T-cell (primary cell): Measurements from ENCODE around the gene EEF1AKMT2. TPM values are rescaled to one million over a fixed set of nuclear protein-coding genes. Genes with fewer than 3 reads are reported as not detected.

Source experiments
- ATAC-seq, 4 experiments: fragments of 200-7000 bp in 3 of 4; fragments of 150-1000 bp in 1 of 4; cut with Tn5 transposase; replicated peaks in 1 of 4; 1 replicate in 3 of 4; 2 replicates in 1 of 4; pipeline ENCODE4 v1.10.0; 2021; ENCODE audit warnings: moderate library complexity in 3 of 4, mild to moderate bottlenecking in 2 of 4, moderate number of reproducible peaks in 1 of 4
- CTCF ChIA-PET, 2 donors: fragments of 300-600 bp; sonication (Branson Sonifier 250); formaldehyde crosslinking; loops; one replicate each; lab custom pipeline; 2022; ENCODE audit warnings: antibody characterized with exemption in 2 of 2; lab: Charles Lee
- POLR2A ChIA-PET, 2 donors: fragments of 300-600 bp; sonication (Branson Sonifier 250); formaldehyde crosslinking; loops; one replicate each; lab custom pipeline; 2022; ENCODE audit warnings: antibody characterized with exemption in 2 of 2; lab: Charles Lee
- DNase-seq, 35 experiments: peaks; one replicate each; pipeline versions ENCODE4 v3.0.0 to v3.0.0-alpha.2; 2013 to 2023
- H3K27ac ChIP-seq: one replicate; pipeline ENCODE4 v1.5.1; 2013; ENCODE audit warnings: low read length
- H3K27me3 ChIP-seq, 2 experiments: replicated peaks in 1 of 2; 1 replicate in 1 of 2; 2 replicates in 1 of 2; pipeline versions ENCODE4 v1.6.1 to v1.7.0; 2013; ENCODE audit warnings: low read length in 1 of 2, mixed read lengths in 1 of 2; ENCODE audit not compliant: control insufficient read depth in 2 of 2, insufficient read depth in 2 of 2; ENCODE audit errors: extremely low read depth in 1 of 2
- H3K36me3 ChIP-seq, 2 donors: 1 replicate in 1 of 2; 2 replicates in 1 of 2; pipeline versions ENCODE4 v1.6.1 to v1.7.0; 2013; ENCODE audit warnings: low read length in 1 of 2; ENCODE audit not compliant: control insufficient read depth in 2 of 2, insufficient read depth in 1 of 2; ENCODE audit errors: extremely low read depth in 1 of 2
- H3K4me1 ChIP-seq, 2 experiments: 1 replicate in 1 of 2; 2 replicates in 1 of 2; pipeline versions ENCODE4 v1.6.1 to v1.7.0; 2013; ENCODE audit warnings: low read length in 2 of 2, mixed read lengths in 1 of 2; ENCODE audit not compliant: insufficient read depth in 2 of 2, control insufficient read depth in 1 of 2; ENCODE audit errors: extremely low read depth in 1 of 2
- H3K4me3 ChIP-seq, 2 donors: 1 replicate in 1 of 2; 2 replicates in 1 of 2; pipeline versions ENCODE4 v1.5.1 to v1.7.0; 2013; ENCODE audit warnings: mild to moderate bottlenecking in 2 of 2, low read length in 1 of 2, moderate library complexity in 1 of 2; ENCODE audit not compliant: control insufficient read depth in 1 of 2; ENCODE audit errors: extremely low read depth in 1 of 2
- H3K9me3 ChIP-seq: 2 replicates; pipeline ENCODE4 v1.7.0; 2013
- H3K27ac Mint-ChIP-seq, 2 donors: one replicate each; pipeline ENCODE4 v1.8.0; 2020 to 2021; ENCODE audit warnings: mild to moderate bottlenecking in 2 of 2, mixed read lengths in 2 of 2
- H3K27me3 Mint-ChIP-seq, 2 donors: one replicate each; pipeline ENCODE4 v1.8.0; 2021 to 2022; ENCODE audit warnings: mixed read lengths in 2 of 2
- H3K36me3 Mint-ChIP-seq: one replicate; pipeline ENCODE4 v1.8.0; 2021; ENCODE audit warnings: mixed read lengths
- H3K4me1 Mint-ChIP-seq, 3 donors: one replicate each; pipeline ENCODE4 v1.8.0; 2020 to 2022; ENCODE audit warnings: mixed read lengths in 3 of 3, mild to moderate bottlenecking in 1 of 3
- H3K4me3 Mint-ChIP-seq, 3 donors: one replicate each; pipeline ENCODE4 v1.8.0; 2020 to 2022; ENCODE audit warnings: mild to moderate bottlenecking in 3 of 3, mixed read lengths in 3 of 3, moderate library complexity in 3 of 3
- H3K9me3 Mint-ChIP-seq, 3 donors: one replicate each; pipeline ENCODE4 v1.8.0; 2020 to 2022; ENCODE audit warnings: mixed read lengths in 3 of 3
- WGBS: methylation state at CpG from one replicate; pipeline ENCODE4 v1.1.5; 2013; ENCODE audit warnings: missing lambda C conversion rate; ENCODE audit not compliant: insufficient coverage; 5-methylcytosine and 5-hydroxymethylcytosine counted together
- total RNA-seq, 35 experiments: library from RNA in 6 of 35; stranded (reverse) in 6 of 35; fragments of 120-200 nt in 1 of 35; gene quantifications; one replicate each; pipeline versions ENCODE4 v1.2.1 to v1.2.4 and lab custom pipeline; 2013 to 2026

Gene EEF1AKMT2
- total RNA-seq, 5 donors from 2014 or later (not counting 1 experiment from before 2014, with no cell fraction given) = 15.8 to 21.0 (median 18.8) TPM

- H3K4me3 Mint-ChIP-seq = peak overlapping the region in 2 of 3 donors; percentile 46 to 89
- 50% methylated on average over 2 of the region's 6 CpGs for WGBS
- H3K4me1 ChIP-seq = peaks cover 67 to 94% of the 10 kb centered on the region in 2 experiments
- no peaks in the 10 kb centered on the region for H3K27me3 ChIP-seq
- H3K27ac Mint-ChIP-seq = peak overlapping the region; percentile 90 to 96
- no peak overlapping the region for H3K4me3 ChIP-seq
- H3K27ac ChIP-seq = peak overlapping the region; percentile 83
- DNase-seq = peak in 1 of 35 experiments; percentile 8
- ATAC-seq = no peak
- H3K27me3 Mint-ChIP-seq = no peaks in the 10 kb centered on the region
- peaks cover 0 to 3% of the 10 kb centered on the region in 2 donors for H3K36me3 ChIP-seq
- ChIA-PET CTCF (interaction anchor here (0.9 to 4.9 kb wide), 4 partner anchors 15 to 90 kb away, joined by 3 to 132 read pairs (median 30); no protein-coding TSS in a partner anchor), POLR2A (no interaction called here)
- no peaks in the 10 kb centered on the region for H3K36me3 Mint-ChIP-seq
- no peaks in the 10 kb centered on the region for H3K9me3 ChIP-seq
- no peaks in the 10 kb centered on the region for H3K9me3 Mint-ChIP-seq
- peaks cover 92 to 94% (median 93%) of the 10 kb centered on the region in 3 donors for H3K4me1 Mint-ChIP-seq
Measured at GRCh38 chr10:124738441-124738840, 53.2 kb downstream of the EEF1AKMT2 start.

GRCh38 chr10:124737708-124738107 lies 54.0 kb downstream of the EEF1AKMT2 start:
- H3K27ac Mint-ChIP-seq = peak overlapping the region; percentile 65 to 96
- DNase-seq (no peak), ATAC-seq (no peak)
- peak overlapping the region in 1 of 3 donors; percentile 86 for H3K4me3 Mint-ChIP-seq
- Histone ChIP-seq H3K36me3 (peaks cover 0 to 3% of the 10 kb centered on the region in 2 donors), H3K27me3 (no peaks in the 10 kb centered on the region), H3K9me3 (no peaks in the 10 kb centered on the region), H3K4me3 (no peak overlapping the region), H3K4me1 (peaks cover 68 to 98% of the 10 kb centered on the region in 2 experiments), H3K27ac (peak overlapping the region; percentile 1)
- ChIA-PET CTCF (interaction anchor here in 1 of 2 donors (0.9 kb wide), 1 partner anchor 14 kb away, joined by 3 read pairs; no protein-coding TSS in a partner anchor), POLR2A (no interaction called here)
- H3K4me1 Mint-ChIP-seq = peaks cover 98 to 99% (median 98%) of the 10 kb centered on the region in 3 donors
- H3K36me3 Mint-ChIP-seq = peaks cover 4% of the 10 kb centered on the region
- no peaks in the 10 kb centered on the region for H3K27me3 Mint-ChIP-seq
- 71% methylated on average over 2 of the region's 2 CpGs for WGBS
- H3K9me3 Mint-ChIP-seq = no peaks in the 10 kb centered on the region

GRCh38 chr10:124737221-124737620 lies 54.5 kb downstream of the EEF1AKMT2 start:
- H3K9me3 Mint-ChIP-seq = no peaks in the 10 kb centered on the region
- H3K27me3 ChIP-seq = no peaks in the 10 kb centered on the region
- ChIA-PET CTCF (interaction anchor here in 1 of 2 donors (0.7 to 0.9 kb wide), 2 partner anchors 14 to 47 kb away, joined by 3 to 4 read pairs; no protein-coding TSS in a partner anchor), POLR2A (interaction anchor here (0.6 to 0.7 kb wide), 3 partner anchors 46 to 74 kb away, joined by 4 to 9 read pairs (median 4); no protein-coding TSS in a partner anchor)
- peak in 1 of 35 experiments; percentile 18 for DNase-seq
- 75% methylated on average over 3 of the region's 7 CpGs for WGBS
- peak overlapping the region; percentile 1 for H3K27ac ChIP-seq
- no peaks in the 10 kb centered on the region for H3K27me3 Mint-ChIP-seq
- peak overlapping the region; percentile 65 to 96 for H3K27ac Mint-ChIP-seq
- H3K4me1 Mint-ChIP-seq = peaks cover 98 to 99% (median 98%) of the 10 kb centered on the region in 3 donors
- H3K36me3 Mint-ChIP-seq = peaks cover 5% of the 10 kb centered on the region
- H3K4me3 ChIP-seq = no peak overlapping the region
- H3K36me3 ChIP-seq = peaks cover 0 to 5% of the 10 kb centered on the region in 2 donors
- no peak for ATAC-seq
- H3K9me3 ChIP-seq = no peaks in the 10 kb centered on the region
- H3K4me1 ChIP-seq = peaks cover 65 to 98% of the 10 kb centered on the region in 2 experiments
- H3K4me3 Mint-ChIP-seq = peak overlapping the region; percentile 0 to 86 (median 43)

- Histone ChIP-seq H3K27me3 (no peaks in the 10 kb centered on the region), H3K36me3 (peaks cover 0 to 5% of the 10 kb centered on the region in 2 donors), H3K4me1 (peaks cover 61 to 100% of the 10 kb centered on the region in 2 experiments), H3K4me3 (no peak overlapping the region), H3K9me3 (no peaks in the 10 kb centered on the region), H3K27ac (peak overlapping the region; percentile 5)
- H3K27ac Mint-ChIP-seq = peak overlapping the region; percentile 93 to 96
- POLR2A ChIA-PET = interaction anchor here (0.6 to 1.2 kb wide), 4 partner anchors 18 to 73 kb away, joined by 4 to 9 read pairs (median 4); no protein-coding TSS in a partner anchor
- WGBS = 91% methylated on average over 8 of the region's 11 CpGs
- peak overlapping the region; percentile 0 to 86 (median 43) for H3K4me3 Mint-ChIP-seq
- H3K9me3 Mint-ChIP-seq = no peaks in the 10 kb centered on the region
- H3K36me3 Mint-ChIP-seq = peaks cover 8% of the 10 kb centered on the region
- peaks cover 99 to 100% (median 99%) of the 10 kb centered on the region in 3 donors for H3K4me1 Mint-ChIP-seq
- CTCF ChIA-PET = interaction anchor here in 1 of 2 donors (0.7 kb wide), 1 partner anchor 47 kb away, joined by 4 read pairs; no protein-coding TSS in a partner anchor
- DNase-seq (peak in 1 of 35 experiments; percentile 7), ATAC-seq (no peak)
- H3K27me3 Mint-ChIP-seq = no peaks in the 10 kb centered on the region
Measured at GRCh38 chr10:124736491-124737136, 55.1 kb downstream of the EEF1AKMT2 start.

- H3K9me3 Mint-ChIP-seq = no peaks in the 10 kb centered on the region
- no peak overlapping the region for H3K4me3 ChIP-seq
- peak overlapping the region; percentile 90 for H3K27ac ChIP-seq
- CTCF ChIA-PET = interaction anchor here in 1 of 2 donors (7.7 kb wide), 1 partner anchor 18 kb away, joined by 70 read pairs; no protein-coding TSS in a partner anchor
- H3K27me3 ChIP-seq = no peaks in the 10 kb centered on the region
- no peaks in the 10 kb centered on the region for H3K27me3 Mint-ChIP-seq
- peaks cover 97 to 99% (median 98%) of the 10 kb centered on the region in 3 donors for H3K4me1 Mint-ChIP-seq
- ATAC-seq = no peak
- peak overlapping the region; percentile 90 to 93 for H3K27ac Mint-ChIP-seq
- 88% methylated on average over 12 of the region's 15 CpGs for WGBS
- POLR2A ChIA-PET = interaction anchor here in 1 of 2 donors (1.2 kb wide), 1 partner anchor 17 kb away, joined by 4 read pairs; no protein-coding TSS in a partner anchor
- DNase-seq = peak in 2 of 35 experiments; percentile 4
- peaks cover 8% of the 10 kb centered on the region for H3K36me3 Mint-ChIP-seq
- H3K4me1 ChIP-seq = peaks cover 56 to 98% of the 10 kb centered on the region in 2 experiments
- no peaks in the 10 kb centered on the region for H3K9me3 ChIP-seq
- peaks cover 0 to 5% of the 10 kb centered on the region in 2 donors for H3K36me3 ChIP-seq
- peak overlapping the region; percentile 25 to 86 (median 43) for H3K4me3 Mint-ChIP-seq
Measured at GRCh38 chr10:124735491-124736286, 56.0 kb downstream of the EEF1AKMT2 start.
